ENCODE measurements around the gene SLC4A2. TPM values are rescaled to one million over a fixed set of nuclear protein-coding genes. Genes with fewer than 3 reads are reported as not detected.
A peak's percentile ranks its signal among the peaks of the same experiment; 100 is the strongest.

The SLC4A2 gene
- total RNA-seq, 2 donors from 2014 or later: 50.1 to 147 TPM

GRCh38 chr7:151104411-151105235 lies 45.2 kb downstream of the SLC4A2 start:
- no peaks in the 10 kb centered on the region for H3K36me3 ChIP-seq (replicated peaks in 1 of 2; ENCODE audit: insufficient read depth in 1 of 2, low read depth in 2 of 2)
- WGBS, 2 donors: 72 to 83% methylated on average over 23 of the region's 23 CpGs
- TF ChIP-seq CTCF (IDR thresholded peaks at IDR 0.05) (no peak), POLR2A (IDR thresholded peaks at IDR 0.05) (no peak)
- ATAC-seq (no peak), DNase-seq (no peak)
- no peak overlapping the region for H3K27ac ChIP-seq
- no peaks in the 10 kb centered on the region for H3K9me3 ChIP-seq
- no peak overlapping the region for H3K4me3 ChIP-seq
- H3K4me1 ChIP-seq: no peaks in the 10 kb centered on the region
- intact Hi-C loops (cut with DNase I): loop anchor here (5.0 kb wide), 1 partner anchor 72 kb away; no protein-coding TSS in a partner anchor
- no peaks in the 10 kb centered on the region for H3K27me3 ChIP-seq

- Histone ChIP-seq H3K4me3 (no peak overlapping the region), H3K27ac (no peak overlapping the region), H3K36me3 (replicated peaks in 1 of 2; ENCODE audit: insufficient read depth in 1 of 2, low read depth in 2 of 2) (no peaks in the 10 kb centered on the region), H3K9me3 (no peaks in the 10 kb centered on the region), H3K27me3 (no peaks in the 10 kb centered on the region), H3K4me1 (peaks cover 24% of the 10 kb centered on the region)
- no peak for ATAC-seq
- intact Hi-C loops (cut with DNase I): loop anchor here (5.0 kb wide), 1 partner anchor 76 kb away; no protein-coding TSS in a partner anchor
- 80 to 84% methylated on average over 7 to 8 of the region's 10 CpGs for WGBS, 2 donors
- no peak for DNase-seq
- TF ChIP-seq CTCF (IDR thresholded peaks at IDR 0.05) (no peak), POLR2A (IDR thresholded peaks at IDR 0.05) (no peak)
These were observed 48.5 kb downstream of the SLC4A2 start for GRCh38 chr7:151107882-151108281.

GRCh38 chr7:151109094-151110048 lies 50.0 kb downstream of the SLC4A2 start:
- Histone ChIP-seq H3K27me3 (no peaks in the 10 kb centered on the region), H3K4me1 (peaks cover 39% of the 10 kb centered on the region), H3K9me3 (no peaks in the 10 kb centered on the region), H3K36me3 (replicated peaks in 1 of 2; ENCODE audit: insufficient read depth in 1 of 2, low read depth in 2 of 2) (no peaks in the 10 kb centered on the region), H3K4me3 (no peak overlapping the region), H3K27ac (no peak overlapping the region)
- ATAC-seq (no peak), DNase-seq (peak in 2 of 4 donors; percentile 33 to 39)
- WGBS, 2 donors: 69 to 82% methylated on average over 9 to 15 of the region's 15 CpGs
- intact Hi-C loops (cut with DNase I): loop anchor here (5.0 to 10.0 kb wide), 2 partner anchors 77 to 215 kb away; no protein-coding TSS in a partner anchor
- no peak for TF ChIP-seq CTCF (IDR thresholded peaks at IDR 0.05)
- TF ChIP-seq POLR2A (IDR thresholded peaks at IDR 0.05): no peak

- WGBS, 2 donors: 61 to 63% methylated on average over 8 to 11 of the region's 11 CpGs
- H3K27ac ChIP-seq: peak overlapping the region in 1 of 4 donors; percentile 80
- ATAC-seq (no peak), DNase-seq (no peak)
- intact Hi-C loops (cut with DNase I): loop anchor here (10.0 kb wide), 1 partner anchor 216 kb away; no protein-coding TSS in a partner anchor
- H3K4me1 ChIP-seq: peaks cover 40% of the 10 kb centered on the region
- no peak overlapping the region for H3K4me3 ChIP-seq
- no peaks in the 10 kb centered on the region for H3K27me3 ChIP-seq
- TF ChIP-seq CTCF (IDR thresholded peaks at IDR 0.05) (no peak), POLR2A (IDR thresholded peaks at IDR 0.05) (no peak)
- H3K36me3 ChIP-seq (replicated peaks in 1 of 2; ENCODE audit: insufficient read depth in 1 of 2, low read depth in 2 of 2): no peaks in the 10 kb centered on the region
- H3K9me3 ChIP-seq: no peaks in the 10 kb centered on the region
These were observed 51.0 kb downstream of the SLC4A2 start for GRCh38 chr7:151110236-151110940.
